NCI-H2227 treated with DMSO at 0.1 percent for 48 hours (cell line): ENCODE data around the gene PRSS50.
"Not testable (repeated sequence)": the region's sequence is repeated elsewhere in the genome, so short reads cannot be mapped to it uniquely, and the experiment has no call there.

Experiments used
- DNase-seq: peaks from one replicate; lab custom pipeline; 2025; lab: John Stamatoyannopoulos, UW

Gene PRSS50

DNA sequence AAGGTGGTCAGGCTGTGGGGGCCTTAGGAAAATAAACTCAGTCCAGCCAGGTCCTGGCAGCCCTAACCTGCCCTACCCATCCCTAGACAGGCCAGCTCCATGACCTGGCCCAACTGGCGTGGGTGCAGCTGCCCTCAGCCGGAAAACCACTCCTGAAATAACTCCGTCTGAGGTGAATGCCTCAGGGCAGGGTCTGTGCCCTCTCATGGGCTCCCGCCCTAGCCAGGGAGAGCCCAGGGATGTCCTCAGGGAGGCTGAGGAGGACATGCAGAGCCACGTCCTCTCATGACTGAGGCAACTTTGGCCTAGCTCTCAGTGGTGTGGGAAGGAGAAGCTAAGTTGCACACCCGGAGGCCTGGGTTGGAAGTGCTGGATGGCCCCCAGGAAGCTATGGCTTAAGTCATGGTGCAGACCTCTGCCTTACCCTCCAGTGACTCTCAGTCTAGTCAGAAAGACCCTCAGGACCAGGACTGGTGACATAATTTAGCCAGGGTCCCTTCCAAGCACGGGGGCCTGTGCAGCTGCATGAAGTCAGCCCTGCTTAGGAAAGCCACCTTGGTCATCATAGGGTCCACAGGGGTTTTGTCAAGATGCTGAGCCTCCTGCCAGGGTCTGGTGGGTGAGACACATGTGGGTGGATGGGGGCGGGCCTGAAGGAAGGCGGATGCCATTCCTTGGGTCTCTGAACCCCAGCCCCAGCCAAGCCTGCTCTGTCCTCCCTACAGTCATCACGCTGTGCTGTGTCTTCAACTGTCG is 9.1 kb downstream of the PRSS50 start:
- no peak for DNase-seq

GRCh38 chr3:46707601-46708011 is 10.1 kb downstream of the PRSS50 start:
- no peak for DNase-seq

GRCh38 chr3:46706771-46707582 is 10.7 kb downstream of the PRSS50 start:
- no peak for DNase-seq

- DNase-seq = peak; percentile 25
Measured at GRCh38 chr3:46705751-46706552, 11.7 kb downstream of the PRSS50 start.

- peak; percentile 48 for DNase-seq
Measured at GRCh38 chr3:46705022-46705530, 12.6 kb downstream of the PRSS50 start.

- not testable (repeated sequence) for DNase-seq
Measured at GRCh38 chr3:46704346-46704745, 13.3 kb downstream of the PRSS50 start.

DNA sequence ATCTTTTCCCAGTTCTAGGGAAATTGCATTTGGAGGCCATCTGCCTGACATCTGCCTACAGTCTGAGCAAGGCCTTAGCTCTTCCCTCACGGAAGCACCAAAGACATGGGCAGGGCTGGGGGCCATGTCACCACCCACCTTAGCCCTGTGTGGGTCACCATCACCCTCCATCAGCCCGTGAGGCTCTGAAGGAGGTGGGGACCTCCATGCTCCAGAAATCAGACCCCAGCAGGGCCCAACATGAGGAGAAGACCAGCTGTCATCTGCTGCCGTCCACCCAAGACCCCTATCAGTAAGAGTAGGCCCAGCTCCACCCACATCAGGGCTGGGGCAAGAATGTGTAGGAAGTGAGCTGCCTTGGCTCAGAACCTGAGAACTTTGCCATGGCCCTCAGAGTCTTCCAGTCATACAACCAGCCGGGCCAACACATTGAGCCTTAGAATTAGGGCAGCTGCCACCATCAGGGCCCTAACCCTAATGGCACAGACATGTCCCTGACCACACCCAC is 14.6 kb downstream of the PRSS50 start:
- DNase-seq = no peak

GRCh38 chr3:46702246-46703012 is 15.2 kb downstream of the PRSS50 start:
- no peak for DNase-seq

DNA sequence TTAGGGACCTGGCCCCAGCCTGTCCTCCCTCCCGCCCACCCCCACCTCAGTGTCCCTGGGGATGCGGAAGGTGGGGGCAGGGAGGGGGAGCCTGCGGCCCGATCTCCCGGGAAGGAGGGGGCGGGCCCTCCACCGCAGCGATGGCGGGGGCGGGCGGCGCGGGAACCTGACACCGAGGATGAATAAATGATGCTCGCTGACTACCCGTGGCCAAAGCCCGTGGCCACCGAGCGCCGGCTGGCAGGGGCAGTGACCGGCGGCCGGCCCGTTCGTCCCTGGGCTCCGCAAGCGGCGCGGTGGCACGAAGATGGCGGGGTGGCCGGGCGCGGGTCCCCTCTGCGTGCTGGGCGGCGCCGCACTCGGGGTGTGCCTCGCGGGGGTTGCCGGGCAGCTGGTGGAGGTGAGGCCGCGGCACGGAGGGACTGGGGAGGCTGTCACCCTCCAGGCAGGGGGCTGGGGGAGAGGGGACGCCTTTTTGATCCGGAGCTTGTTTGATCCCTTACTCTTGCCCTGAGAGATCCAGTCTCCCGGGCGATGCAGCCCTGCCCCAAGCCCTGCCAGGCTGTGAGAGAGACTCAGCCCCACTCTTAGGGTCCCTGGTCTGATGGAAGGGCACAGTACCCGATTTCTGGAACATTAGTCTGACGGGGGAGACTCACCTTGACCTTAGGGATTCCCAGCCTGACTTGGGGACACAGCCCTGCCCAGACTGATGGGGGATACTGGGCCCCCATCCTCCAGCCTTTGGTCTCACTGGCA is 16.3 kb downstream of the PRSS50 start, which contains the start of gene TMIE:
TSS of gene TMIE (plus strand) at position 212 of the 759 bp plus-strand sequence. CDS start at position 308, 96 bp downstream.
- DNase-seq = no peak

GRCh38 chr3:46700772-46701171 is 16.9 kb downstream of the PRSS50 start:
- peak; percentile 38 for DNase-seq

DNA sequence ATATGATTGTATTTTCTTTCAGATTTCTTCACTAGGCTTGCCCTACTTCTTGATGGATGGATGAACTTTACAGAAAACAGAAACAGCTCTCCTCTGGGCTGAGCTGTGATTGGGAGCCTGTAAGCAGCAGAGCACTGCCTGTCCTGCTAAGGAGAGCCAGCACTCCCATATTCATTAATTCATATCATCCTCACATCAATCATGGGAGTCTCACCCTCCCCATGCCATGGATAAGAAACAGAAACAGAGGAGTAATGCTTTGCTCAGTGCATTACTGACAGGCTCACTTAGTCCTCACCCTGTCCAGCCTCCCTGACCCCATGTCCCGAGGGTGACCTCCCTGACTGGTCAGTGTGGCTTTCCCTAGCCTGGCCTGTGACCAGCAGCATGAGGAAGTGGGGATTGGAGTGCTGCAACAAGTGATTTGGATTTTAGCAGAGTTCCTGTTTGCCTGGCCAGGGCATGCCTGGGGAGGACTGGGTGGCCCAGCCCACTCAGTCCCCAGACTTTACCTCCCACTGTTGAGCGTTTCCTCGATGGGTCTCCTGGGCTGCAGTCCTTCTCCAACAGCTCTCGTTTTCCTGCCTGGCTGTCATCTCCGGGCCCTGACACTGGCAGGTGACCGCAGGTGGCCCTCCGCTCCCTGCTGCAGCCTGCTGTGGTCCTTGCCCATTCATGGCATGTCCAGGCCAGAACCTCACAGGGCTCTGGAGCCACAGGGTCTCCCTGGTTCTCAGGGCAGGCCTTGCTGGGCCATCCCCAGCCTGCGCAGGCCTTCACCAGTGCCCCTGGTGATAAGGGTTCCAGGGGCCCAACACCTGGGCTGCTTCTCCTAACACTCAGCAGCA is 17.8 kb downstream of the PRSS50 start:
- no peak for DNase-seq

DNA sequence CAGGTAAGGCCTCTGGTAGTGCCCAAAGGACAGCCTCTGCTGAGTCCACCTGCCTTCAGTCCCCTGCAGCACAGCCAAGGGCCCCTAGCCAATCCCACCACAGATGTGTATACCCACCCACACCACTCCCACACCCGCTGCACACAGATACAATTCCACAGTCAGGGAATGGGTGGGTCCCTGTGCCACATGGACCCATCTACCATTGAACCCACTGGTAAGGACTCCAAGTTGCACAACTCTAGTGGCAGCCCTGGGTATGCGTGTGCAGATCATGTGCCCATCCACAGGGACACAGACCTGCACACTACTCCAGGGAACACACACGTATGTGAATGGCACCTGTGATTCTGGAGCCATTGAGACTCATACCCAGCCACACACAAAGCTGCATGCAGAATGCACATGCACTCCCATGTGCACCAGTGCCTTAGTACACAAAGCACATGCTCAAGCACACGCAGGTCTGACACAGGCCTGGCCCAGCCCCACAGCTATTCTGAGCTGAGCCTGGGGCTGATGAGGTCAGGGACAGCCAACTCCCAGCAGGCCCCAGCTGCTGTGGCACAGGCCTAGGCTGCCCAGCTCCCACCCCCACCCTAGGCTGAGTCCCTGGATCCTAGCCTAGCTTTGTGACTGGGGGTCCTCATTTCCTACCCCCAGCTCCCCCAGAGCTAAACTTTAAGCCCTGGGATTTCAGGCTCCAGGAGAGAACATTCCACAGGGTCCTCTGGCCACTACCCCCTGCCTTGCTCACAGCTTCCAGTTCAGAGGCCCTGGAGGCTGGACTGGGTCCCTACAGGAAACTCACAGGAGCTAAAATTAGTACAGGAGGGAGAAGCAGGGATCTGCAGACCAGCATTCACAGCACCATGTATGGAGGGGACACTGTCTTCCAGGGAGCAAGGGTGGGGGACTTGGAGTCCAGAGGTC is 21.4 kb downstream of the PRSS50 start:
- DNase-seq = no peak

- DNase-seq = no peak
Measured at GRCh38 chr3:46695177-46695961, 22.3 kb downstream of the PRSS50 start.

DNA sequence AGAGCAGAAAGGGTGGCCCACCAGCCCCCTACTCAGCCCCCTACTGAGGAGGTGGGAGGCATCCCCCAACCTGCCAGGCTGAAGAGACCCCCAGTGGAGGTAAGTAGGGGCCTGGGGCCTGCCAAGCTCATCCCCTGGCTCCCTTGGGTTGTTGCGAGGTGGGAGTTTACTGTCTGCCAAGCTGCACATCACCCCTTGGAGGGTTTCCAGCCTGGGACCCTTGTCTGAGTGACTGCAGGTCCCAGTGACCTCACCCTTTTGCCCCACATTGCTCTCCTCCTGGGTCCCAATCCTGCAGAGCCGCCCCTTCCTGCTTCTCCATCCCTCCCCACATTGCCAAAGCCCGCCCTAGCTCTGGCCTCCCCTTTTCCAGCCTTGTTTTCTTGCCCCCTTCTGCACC is 23.1 kb downstream of the PRSS50 start:
- no peak for DNase-seq

GRCh38 chr3:46693892-46694226 is 23.8 kb downstream of the PRSS50 start:
- no peak for DNase-seq

DNA sequence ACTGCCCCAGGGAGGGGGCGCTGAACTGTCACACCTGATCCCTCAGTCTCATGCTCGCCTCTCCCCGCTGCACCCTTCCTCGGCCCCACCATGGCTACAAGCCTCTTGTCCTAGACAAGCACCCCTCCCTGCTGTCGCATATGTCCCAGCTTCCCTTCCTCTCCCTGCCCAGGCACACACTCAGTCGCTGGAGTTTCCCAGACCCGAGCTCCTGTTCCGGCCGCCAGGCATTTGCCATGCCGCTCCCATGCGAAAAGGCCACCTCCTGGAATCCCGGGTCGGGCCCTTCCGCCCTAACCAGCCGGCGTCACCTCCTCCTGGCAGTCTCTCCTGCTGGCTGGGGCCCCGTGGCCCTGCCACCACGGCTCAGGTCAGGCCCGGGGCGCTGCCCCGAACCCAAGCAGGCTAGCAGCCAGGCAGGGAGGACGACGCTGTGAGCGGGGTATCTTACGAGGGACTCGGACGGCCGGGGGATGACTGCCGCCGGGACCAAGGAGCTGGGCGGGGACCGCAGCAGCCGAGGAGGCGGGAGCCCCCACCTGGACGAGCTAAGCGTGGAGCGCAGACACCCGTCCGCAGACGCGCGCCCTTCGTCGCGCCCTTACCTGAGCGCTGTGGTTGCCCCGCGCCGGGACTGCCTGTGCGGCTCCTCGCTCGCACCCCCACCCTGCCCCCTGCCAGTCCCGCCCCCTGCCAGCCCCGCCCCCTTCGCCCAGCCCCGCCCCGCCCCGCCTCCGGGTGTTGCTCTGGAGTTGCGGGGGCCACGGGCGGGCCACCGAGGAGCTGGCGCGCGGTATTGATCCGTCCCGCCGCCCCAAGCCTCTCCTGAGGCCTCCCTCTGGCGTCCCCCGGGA is 24.4 kb downstream of the PRSS50 start, which contains the start of gene ALS2CL:
TSS of gene ALS2CL (minus strand) at position 642 of the 854 bp plus-strand sequence. CDS start 4,239 bp downstream, outside the sequence.
- no peak for DNase-seq
